SKM-1 (cell line): ENCODE data around the gene CCDC172.
"Not testable (repeated sequence)": the region's sequence is repeated elsewhere in the genome, so short reads cannot be mapped to it uniquely, and the experiment has no call there.

ENCODE experiments used
- DNase-seq: peaks from one replicate; lab custom pipeline; 2025; ENCODE audit not compliant: unreplicated experiment; lab: John Stamatoyannopoulos, UW

CCDC172 gene

DNA sequence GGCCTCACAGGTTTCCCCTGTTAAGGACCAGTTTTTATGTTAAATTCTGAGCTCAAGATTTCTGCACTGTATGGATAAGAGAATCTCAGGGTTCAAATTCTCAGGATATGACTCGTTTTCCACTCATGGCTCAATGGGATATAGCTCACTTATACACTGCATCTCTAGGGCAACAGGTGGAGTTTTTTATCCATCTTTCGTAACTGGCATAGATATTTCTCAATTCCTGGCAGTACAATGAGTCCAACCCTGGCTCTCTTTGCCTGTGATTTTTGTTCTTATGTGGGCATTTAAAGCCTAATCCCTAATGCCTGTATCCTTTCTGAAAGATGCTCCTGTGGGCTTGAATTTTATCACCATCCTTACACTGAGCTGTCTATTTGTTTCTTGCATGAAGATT lies 7.6 kb downstream of the CCDC172 start:
- no peak for DNase-seq

DNA sequence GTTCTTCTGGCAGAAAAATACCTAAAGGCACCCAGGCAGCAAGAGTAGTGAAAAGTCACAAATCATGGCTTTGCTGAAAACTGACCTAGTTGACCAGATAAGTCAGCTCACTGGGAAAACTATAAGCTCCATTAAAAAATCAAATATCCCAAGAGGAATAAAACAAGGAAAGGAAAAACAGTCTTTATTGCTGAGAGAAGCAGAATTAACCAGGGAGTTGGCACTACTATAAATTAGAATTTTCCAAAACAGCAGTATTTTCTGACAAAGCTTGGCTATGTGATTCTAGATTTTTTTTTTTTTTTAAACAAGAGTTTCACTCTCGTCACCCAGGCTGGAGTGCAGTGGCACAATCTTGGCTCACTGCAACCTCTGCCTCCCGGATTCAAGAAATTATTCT lies 12.6 kb downstream of the CCDC172 start:
- DNase-seq = no peak

DNA sequence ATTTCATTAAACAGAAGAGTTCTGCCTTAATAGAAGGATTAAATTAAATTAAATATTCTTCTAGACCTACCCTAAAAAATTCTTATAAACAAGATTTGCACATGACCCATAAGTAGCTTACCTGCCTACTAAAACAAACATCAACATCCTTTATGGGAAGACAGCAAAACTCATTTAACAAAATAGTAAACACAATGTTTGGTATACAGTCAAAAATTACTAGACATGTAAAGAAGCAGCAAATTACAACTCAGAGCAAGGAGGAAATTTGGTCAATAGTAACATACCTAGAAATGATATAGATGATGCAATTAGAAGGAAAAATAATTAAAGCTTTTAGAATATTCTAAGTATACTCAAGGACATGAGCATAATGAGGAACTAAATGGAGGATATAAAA lies 27.9 kb downstream of the CCDC172 start:
- no peak for DNase-seq

DNA sequence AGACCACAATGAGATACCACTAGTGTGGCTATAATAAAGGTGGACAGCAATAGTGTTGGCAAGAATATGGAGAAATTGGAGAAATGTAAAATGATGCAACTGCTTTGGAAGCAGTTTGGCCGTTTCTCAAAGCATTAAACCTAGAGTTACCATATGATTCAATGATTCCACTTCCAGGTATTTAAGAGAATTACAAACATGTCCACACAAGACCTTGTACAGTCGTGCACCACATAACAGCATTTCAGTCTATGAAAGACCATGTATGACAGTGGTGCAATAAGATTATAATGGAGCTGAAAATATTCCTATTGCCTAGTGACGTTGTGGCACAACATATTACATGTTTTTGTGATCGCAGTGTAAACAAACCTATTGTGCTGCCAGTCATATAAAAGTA lies 29.6 kb downstream of the CCDC172 start:
- no peak for DNase-seq

DNA sequence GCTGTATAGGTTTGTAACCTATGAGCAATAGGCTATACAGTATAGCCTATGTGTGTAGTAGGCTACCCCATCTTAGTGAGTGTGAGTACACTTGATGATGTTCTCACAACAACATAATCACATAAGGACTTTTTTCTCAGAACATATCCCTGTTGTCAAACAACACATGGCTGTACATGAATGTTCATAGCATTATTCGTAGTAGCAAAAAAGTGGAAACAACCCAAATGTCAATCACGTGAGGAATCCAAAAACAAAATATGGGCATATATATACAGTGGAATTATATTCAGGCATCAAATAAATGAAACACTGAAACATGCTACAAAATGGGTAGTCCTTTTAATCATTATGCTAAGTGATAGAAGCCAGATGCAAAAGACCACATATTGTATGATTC lies 31.1 kb downstream of the CCDC172 start:
- no peak for DNase-seq

DNA sequence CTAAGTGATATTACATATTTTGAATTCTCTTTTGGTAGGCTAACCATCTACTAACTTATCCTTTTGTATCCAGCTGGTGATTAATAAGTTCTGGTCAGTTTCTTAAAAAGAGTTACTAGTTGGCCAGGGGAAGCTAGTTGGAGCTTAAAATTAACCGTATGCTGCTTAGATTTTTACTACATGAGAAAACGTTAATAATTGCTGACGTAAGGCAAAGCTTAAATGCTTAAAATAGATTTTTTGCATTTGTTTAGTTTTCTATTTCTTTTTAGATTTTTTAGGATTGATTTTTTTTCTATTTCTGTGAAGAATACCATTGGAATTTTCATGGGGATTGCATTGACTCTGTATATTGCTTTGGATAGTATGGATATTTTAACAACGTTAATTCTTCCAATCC lies 32.6 kb downstream of the CCDC172 start:
- DNase-seq = no peak

DNA sequence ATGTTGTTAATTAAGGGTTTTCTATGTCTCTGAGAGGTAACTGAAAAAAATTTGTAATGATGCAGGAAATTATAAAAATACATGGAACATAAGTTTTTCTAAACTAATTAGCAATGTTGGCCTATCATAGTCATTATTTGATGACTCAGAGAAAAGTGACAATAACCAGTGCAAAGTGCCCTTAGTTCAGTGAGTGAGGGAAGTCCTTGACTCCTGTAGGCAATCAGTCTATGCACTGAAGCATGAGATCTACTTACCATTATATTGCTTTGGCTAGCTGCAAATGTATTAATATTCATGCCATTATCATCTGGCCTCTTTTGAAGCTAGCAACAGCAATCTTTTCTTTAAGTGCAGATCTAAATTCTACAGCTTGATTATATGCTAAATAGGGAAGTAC lies 40.6 kb downstream of the CCDC172 start:
- DNase-seq = no peak

DNA sequence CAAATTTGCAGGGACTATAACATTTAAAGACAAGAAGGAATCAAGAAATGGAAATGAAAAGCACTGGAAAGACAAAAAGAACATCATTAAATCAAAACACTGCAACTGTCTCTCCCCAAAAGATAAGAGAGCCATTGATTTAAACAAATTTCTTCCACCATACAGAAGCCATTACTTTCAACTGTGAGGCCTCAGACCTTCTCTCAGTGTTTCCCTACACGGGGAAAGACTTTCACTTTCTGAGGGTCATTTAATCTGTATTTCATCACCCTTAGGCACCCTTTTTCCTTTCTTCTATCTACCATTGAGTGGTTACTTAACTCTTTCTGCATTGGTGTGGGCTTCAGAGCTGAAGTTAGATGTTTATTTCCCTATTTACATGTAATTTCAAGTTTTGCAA lies 47.5 kb downstream of the CCDC172 start:
- no peak for DNase-seq

DNA sequence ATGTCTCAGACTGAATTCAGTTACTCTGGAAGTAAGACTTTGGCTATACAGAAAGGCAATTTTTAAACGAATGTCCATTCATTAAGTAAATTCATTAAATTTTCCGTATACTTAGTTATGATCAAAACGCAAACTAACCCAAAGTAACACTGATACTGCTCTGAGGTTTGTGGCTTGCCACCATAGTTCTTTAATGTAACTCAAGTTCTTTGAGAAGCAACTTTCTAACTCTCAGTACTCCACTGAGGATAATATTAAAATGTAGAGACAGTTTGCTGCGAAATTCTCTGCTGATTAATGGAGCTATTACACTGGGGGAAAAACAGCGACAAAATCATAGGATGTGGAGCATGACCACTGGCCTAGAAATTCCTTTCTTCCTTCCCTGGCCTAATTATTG lies 58.0 kb downstream of the CCDC172 start:
- DNase-seq = no peak

DNA sequence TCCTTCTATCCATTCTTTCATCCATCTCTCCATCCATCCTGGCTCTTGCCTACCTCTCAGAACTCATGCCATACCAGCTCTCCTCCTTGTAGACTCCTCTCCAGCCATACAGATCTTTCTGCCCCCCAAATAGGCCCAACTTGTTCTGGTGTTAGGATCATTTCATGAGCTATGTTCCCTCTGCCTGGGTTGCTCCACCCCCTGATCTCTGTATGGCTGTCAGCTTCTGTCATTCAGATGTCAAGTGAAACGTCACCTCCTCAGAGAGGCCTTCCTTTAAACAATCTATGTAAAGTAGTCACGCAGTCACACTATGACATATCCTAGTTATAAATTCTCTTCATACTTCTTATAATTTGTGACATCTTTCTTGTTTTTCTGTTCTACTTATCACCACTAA lies 61.1 kb downstream of the CCDC172 start:
- no peak for DNase-seq

DNA sequence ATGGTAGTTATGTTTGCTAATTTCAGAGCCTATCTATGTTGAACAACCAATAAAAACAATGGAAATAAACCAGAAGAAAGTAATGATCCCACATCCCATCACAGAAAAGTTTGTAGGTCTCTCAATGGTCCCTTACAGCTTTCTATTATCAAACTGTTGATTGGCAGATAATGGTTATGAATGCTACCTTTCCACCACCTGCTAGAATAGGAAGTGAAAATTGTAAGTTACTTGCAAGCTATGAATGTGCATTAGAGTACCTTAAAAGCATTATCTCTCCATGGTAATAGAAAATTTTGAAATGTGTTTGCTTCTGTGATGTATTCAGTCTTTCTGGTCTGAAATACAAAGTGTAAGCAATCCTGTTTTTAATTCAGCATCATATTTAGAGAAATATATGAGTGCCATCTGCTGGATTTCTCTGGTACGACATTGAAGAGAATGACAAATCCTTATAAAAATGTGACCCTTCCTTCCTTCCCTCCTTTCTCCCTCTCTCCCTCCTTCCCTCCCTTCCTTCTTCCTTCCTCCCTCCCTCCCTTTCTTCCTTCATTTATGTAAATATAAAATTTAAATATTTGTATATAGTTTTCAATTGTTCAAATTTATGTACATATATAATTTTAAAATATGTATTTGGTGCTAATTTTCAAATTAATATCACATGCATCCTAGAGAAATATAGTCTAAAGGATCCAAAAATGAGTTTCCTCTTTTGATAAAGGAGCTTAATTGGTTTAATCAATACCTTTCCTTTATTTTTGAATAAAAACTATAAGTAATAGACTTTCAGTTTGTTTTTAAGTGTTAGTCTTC lies 62.0 kb downstream of the CCDC172 start:
- DNase-seq = no peak

DNA sequence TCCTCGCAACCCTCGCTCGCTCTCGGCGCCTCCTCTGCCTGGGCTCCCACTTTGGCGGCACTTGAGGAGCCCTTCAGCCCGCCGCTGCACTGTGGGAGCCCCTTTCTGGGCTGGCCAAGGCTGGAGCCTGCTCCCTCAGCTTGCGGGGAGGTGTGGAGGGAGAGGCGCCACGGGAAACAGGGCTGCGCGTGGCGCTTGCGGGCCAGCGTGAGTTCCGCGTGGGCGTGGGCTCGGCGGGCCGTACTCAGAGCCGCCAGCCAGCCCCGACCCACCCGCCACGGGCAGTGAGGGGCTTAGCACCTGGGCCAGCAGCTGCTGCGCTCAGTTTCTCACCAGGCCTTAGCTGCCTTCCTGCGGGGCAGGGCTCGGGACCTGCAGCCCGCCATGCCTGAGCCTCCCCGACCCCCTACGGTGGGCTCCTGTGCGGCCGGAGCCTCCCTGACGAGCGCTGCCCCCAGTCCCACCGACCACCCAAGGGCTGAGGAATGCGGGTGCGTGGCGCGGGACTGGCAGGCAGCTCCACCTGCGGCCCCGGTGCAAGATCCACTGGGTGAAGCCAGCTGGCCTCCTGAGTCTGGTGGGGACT lies 69.1 kb downstream of the CCDC172 start:
- not testable (repeated sequence) for DNase-seq

DNA sequence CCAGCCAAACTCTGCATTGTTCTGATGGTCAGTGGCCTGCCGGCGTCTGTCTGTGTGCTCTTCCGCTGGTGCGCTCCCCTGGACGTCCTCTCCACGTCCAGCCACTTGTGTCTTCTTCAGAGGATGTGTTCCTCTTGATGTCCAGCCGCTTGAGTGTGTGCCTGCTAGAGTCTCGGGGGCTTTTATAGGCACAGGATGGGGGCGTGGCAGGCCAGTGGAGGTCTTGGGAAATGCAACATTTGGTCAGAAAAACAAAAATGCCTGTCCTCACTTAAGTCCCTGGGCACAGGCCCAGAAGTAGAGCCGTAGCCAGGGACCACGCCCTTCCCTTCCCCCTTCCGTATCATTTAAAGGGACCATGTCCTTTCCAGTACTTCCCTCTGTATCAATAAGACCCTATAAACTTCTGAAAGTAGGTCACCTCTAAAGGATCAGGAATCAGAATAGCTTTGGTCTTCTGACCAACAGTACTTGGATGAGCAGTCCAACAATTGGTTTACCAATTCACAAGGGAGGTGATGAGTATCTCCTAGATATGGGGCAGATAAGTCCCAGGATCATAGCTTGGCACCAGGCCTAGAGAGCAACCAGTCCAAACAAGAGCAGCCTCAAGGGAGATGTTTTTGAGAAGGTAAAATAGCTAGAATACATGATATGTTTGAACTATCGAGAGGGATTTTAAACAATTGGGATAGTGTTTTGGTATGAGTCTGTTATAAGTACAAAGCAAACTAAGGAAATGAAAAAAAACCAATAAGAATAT lies 71.2 kb downstream of the CCDC172 start:
- DNase-seq = no peak

DNA sequence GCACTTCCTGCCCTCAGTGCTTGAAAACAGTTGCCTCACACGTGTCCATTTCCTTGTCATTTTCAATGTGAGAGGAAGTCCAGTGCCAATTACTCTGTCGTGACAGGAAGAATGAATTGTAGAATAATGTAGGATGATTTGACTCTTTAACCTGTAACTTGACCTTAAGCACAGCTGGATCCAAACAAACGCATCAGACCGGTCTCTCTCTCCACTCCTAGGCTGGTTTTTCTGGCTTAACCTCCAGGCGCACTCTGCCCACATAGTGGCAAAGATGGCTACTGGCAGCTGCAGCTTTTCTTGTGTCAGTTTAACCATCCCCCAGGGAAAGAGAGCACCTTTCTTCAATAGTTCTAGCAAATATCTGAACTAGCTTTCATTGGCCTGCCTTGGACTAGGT lies 74.0 kb downstream of the CCDC172 start:
- no peak for DNase-seq

DNA sequence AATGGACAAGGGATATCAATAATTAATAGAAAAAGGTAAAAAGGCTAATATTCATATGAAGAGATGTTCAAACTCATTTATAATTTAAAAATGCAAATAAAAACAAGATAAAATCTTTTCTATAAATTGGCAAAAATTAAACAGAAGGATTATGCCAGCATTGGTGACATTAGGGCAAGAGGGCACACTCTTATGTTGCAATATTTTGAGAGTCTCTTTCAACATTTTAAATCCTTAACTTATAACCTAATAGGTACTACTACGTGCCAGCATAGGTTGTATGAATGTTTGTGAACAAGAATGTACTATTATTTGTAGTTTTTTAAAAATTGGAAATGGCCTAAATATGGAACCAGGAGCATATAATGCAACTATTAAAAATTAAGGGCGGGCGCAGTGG lies 78.6 kb downstream of the CCDC172 start:
- DNase-seq = no peak

DNA sequence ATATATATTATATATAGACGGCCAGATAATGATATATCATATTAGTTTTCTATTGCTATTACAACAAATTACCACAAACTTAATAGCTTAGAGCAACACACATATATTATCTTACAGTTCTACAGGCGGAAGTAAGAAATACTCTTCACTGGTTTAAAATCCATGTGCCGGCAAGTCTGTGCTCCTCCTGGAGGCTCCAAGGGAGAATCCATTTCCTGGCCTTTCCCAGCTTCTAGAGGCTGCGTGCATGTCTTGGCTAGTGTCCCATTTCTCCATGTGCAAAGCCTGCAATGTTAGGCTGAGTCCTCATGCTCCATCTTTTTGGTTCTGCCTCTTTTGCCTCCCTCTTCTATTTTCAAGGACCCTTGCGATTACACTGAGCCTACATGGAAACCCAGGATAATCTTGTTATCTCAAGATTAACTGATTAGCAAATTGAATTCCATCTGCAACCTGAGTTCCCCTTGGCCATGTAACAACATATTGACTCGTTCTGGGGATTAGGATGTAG lies 79.5 kb downstream of the CCDC172 start:
- DNase-seq = no peak

DNA sequence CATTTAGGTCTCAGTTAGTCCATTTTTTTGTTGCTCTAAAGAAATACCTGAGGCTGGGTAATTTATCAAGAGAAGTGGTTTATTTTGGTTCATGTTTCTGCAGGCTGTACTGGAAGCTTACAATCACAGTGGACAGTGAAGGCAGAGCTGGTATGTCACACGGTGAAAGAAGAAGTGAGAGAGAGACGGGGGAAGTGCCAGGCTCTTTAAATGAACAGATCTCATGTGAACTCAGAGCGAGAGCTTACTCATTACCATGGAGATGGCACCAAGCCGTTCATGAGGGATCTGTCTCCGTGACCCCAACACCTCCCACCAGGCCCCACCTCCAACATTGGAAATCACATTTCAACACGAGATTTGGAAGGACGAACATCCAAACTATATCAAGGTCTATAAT lies 84.5 kb downstream of the CCDC172 start:
- DNase-seq = peak; percentile 9

DNA sequence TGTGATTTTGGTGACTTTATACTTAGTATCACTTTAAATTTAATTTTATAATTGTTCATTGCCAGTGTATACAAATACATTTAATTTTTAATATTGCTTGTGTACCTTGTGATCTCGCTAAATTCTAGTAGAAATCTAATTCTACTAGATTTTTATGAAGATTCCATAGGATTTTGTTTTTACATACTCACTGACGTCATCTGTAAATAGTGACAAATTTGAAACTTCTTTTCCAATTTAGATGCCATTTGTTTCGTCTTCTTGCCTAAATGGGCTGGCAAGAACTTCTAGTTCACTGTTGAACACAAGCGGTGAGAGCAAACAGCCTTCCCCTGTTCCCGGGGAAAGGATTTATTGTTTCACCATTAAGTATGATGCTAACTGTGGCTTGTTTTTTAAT lies 86.1 kb downstream of the CCDC172 start:
- DNase-seq = no peak

DNA sequence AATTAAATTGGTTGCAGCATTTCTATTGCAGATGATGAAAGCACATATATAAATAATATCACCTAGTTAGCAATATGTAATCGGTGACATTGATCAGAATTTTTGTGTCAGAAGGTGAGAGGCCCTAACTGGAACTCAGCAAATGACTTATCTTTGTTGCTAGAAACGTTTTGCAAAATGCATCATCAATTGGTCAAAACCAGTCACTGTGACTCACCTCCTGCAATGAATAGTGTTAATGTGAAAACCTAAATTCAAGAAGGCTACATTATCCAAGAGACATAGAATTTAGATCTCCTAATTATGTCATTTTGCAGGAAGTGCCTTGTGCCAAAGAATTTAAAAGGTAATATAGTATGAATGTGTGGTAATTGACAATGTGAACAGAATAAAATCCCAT lies 93.6 kb downstream of the CCDC172 start:
- no peak for DNase-seq

DNA sequence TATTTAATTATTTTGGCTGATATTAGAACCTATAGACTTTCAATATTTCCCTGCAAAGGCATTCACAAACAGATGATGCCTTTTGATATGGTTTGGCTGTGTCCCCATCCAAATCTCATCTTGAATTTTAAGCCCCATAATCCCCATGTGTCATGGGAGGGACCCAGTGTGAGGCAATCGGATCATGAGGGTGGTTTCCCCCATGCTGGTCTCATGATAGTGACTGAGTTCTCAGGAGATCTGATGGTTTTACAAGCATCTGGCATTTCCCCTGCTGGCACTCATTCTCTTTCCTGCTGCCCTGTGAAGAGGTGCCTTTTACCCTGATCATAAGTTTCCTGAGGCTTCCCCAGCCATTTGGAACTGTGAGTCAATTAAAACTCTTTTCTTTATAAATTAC lies 94.1 kb downstream of the CCDC172 start:
- no peak for DNase-seq

DNA sequence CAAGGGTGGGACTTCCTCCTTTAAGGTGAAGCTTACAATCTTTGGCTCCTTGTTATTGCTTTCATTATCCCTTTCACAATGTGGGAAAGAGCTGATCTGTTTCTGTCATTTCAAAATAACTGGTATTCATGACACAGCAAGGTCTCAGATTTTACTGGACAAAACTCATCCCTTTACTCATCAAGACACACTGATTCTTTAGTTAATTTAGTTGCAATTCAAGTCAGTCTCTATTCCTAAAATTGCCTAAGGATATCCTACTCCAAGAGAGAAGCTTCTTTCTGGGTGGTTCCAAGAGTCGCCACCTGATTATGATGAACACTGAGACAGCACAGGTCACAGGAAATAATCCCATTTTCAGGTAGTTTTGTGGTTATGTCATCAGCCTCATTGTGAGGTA lies 97.6 kb downstream of the CCDC172 start:
- DNase-seq = no peak

DNA sequence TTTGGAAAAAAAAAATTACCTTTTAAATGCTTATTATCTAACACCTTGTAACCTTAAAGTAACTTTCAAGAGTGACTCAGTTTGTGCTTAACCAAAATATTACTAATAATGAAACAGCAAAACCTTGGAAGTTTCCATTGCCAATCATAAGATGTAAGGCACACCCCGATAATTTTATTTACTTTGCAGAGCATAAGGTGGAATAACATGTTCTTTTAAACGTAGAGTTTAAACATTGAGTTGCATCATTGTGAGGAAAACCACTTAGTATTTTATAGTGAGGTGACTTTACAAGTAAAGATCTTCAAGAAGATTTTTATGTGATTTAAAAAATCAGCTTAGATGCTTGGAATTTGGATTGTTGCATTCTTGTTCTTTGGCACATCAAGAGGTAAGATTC lies 103.4 kb downstream of the CCDC172 start, which contains the start of gene PNLIPRP3:
PNLIPRP3 (plus strand) TSS at position 177 of the 400 bp plus-strand sequence; CDS start at position 343, 166 bp downstream.
- DNase-seq = no peak
